Subcutaneous adipose tissue (tissue), 4 donors: ENCODE results near the gene RCN1. TPM values are rescaled to one million over a fixed set of nuclear protein-coding genes. Genes with fewer than 3 reads are reported as not detected.

Source experiments
- total RNA-seq, 4 donors: library from RNA; depleted of rRNA; stranded (reverse); fragments of >200 nt; gene quantifications; one replicate each; pipeline ENCODE4 v1.1.0, GENCODE V29; 2016
- TF ChIP-seq, protein P1 (sequence below): fragments of 450-650 bp; IDR thresholded peaks from one replicate; pipeline ENCODE4 v1.5.1; 2016; ENCODE audit warnings: low read depth, mild to moderate bottlenecking, control low read depth, antibody characterized with exemption, moderate library complexity

Gene RCN1
- total RNA-seq, 4 donors from 2014 or later, result 55.8 to 81.8 (median 64.9) TPM

DNA sequence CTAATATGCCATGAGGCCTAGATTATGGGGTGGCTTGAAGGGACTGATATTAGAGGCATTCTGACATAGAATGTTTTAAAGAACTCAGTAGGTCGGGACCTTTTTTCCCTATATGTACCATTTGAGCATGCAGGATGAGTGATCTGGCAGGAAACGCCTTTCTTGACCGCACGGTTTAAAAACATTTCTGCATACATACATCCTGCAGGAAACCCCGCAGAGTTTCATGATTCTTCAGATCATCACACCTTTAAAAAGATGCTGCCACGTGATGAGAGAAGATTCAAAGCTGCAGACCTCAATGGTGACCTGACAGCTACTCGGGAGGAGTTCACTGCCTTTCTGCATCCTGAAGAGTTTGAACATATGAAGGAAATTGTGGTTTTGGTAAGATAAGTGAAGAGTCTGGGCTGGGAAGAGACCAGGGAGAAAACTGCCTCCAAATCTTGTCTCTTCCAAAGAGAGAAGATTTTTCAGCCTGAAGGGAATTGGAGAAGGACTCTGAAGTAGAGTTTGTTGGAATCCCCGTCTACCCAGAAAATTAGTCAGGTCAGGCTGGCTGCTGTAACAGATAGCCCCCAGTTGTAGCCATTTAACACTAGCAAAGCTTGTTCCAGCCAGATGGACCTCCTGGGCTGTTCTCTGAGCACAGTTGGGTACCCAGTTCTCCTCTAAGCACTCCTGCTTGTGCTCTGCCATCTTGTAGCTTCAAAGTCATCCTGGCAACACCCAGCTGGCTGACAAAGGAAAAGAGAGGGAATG is 7.4 kb downstream of the RCN1 start:
- TF ChIP-seq, protein P1, sequence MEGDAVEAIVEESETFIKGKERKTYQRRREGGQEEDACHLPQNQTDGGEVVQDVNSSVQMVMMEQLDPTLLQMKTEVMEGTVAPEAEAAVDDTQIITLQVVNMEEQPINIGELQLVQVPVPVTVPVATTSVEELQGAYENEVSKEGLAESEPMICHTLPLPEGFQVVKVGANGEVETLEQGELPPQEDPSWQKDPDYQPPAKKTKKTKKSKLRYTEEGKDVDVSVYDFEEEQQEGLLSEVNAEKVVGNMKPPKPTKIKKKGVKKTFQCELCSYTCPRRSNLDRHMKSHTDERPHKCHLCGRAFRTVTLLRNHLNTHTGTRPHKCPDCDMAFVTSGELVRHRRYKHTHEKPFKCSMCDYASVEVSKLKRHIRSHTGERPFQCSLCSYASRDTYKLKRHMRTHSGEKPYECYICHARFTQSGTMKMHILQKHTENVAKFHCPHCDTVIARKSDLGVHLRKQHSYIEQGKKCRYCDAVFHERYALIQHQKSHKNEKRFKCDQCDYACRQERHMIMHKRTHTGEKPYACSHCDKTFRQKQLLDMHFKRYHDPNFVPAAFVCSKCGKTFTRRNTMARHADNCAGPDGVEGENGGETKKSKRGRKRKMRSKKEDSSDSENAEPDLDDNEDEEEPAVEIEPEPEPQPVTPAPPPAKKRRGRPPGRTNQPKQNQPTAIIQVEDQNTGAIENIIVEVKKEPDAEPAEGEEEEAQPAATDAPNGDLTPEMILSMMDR, result no peak

DNA sequence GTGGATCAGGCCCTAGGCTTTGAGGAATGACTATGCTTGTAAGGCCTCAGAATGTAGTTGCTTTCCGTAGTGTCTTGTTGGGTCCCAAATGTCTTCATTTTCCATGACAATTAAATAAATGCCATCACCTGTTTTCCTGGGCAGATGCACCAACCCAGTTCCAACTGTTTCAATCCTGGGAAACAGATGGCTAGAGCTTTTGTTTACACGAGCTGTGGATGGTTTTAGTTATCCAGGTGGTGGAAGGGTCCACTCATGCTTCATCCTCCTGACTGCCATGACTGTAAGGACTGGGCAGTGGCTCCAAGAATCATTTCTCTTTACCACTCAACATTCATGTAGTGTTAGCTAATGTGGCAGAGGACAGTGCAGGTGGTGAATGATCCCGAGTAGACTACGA is 8.6 kb downstream of the RCN1 start:
- TF ChIP-seq, protein P1, result no peak

DNA sequence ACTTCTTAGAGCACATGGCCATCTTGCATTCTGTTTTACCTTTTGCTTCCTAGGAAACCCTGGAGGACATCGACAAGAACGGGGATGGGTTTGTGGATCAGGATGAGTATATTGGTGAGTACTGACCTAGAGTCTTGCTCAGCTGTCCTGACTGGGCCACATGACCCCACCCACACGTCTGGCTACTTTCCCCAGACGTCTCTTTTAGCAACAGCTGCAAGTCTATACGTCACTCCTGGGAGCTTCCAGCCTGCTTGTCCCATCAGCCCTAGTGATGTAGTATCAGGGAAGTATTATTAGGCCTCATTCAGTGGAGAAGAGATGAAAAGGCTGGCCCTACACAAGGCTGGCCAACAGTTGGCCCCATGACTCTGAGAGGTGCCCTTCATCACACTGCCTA is 9.6 kb downstream of the RCN1 start:
- TF ChIP-seq, protein P1, result no peak

DNA sequence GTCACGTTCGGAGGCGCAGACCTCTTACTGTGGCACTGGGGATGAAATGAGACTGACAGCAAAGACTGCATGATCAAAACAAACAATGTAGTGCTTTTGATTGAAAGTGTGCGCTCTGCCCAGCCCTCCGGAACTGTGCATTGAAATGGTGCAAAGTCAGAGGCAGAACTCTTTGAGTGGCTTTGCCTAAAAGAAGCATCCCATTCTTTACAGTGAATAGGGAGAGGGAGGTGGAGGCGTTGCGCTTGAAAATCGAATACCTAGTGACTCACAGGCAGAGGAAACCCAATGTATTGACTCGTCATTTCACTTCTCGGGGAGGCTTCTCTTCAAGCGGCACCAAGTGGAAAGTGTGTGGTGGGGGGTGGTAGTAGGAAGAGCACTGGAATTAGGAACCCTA is 10.9 kb downstream of the RCN1 start:
- TF ChIP-seq, protein P1, result no peak

DNA sequence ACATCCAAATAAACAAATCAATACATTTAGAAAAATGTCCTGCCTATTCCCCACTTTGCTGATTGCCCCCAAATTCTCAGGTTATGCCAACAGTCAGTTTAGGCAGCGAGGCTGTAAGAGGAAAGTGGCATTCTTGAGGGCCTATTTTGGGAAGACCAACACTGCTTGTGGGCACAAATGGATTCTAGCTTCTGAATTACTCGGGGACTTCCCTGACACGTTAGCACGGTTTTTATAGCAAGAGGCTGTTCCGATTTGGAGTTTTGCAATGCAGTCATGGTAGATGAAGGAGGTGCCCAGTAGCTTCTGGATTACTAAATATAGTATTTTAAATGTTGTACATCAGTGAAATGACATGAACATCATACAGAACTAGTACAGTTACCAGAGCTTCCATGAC is 13.1 kb downstream of the RCN1 start:
- TF ChIP-seq, protein P1, result no peak

DNA sequence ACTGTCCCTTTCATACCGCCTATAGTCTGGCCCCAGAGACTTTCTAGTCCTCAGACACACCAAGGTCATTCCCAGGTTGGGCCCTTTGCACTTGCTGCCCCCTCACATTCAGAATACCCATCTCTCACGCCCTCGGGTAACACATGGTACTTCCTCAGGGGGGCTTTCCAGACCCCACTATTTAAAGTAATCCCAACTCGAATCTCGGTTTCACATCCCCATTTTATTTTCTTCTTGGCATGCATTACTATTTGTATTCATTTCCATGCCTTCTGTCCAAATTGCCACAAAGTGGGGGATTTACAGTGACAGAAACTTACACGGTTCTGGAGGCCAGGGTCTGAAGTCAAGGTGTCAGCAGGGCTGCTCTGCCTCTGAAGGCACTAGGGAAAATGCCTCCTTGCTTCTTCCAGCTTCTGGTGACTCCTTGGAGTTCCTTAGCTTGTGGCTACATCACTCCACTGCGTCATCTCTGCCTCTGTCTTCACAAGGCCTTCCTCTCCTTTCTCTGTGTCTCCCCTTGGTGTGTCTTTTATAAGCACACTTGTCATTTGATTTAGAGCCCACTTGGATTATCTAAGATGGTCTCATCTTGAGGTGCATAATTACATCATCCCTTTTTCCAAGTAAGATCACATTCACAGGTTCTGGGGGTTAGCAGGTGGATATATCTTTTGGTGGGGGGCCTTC is 15.1 kb downstream of the RCN1 start:
- TF ChIP-seq, protein P1, result no peak

DNA sequence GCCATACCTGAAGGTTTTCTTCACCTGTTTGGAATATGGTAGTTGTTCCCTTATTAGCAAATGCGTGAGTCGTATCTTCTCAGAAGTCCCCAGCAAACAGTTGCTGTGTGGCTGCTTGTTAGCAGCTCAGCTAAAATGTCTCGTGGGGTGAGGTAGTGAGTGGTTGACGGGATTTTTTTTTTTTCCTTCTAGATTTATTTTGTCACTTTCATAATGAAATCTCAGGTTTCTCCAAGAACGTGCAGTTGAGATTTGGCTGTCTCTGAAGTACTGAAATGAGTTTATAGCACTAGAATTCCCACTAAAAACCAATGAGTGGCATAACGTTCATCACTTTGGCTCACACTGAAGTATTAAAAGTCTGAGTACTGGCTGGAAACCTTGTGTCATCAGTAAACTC is 16.8 kb downstream of the RCN1 start:
- TF ChIP-seq, protein P1, result no peak
